ENCODE measurements around the gene HIVEP1.

DNA sequence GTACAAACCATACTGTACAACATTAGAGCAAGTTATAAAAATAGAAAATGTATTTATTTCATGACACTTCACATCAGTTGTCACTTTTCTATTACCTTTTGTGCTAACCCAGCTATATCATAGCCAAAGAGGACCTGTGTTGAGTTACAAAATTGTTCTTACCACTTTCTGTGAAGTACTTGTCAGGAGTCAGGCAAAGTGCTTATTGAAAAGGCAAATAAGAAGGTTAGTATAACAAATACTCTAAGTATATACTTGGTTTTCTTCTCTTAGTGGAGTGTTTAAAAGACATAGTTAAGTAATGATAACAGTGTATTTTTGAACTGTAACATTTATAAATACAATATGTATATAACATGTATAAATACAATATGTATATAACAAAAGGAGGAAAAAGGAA is 88.9 kb downstream of the HIVEP1 start:
- no peak for TF ChIP-seq POLR2A (IDR thresholded peaks at IDR 0.05; ENCODE audit: low read depth, low read length)
- TF ChIP-seq TAF1 (IDR thresholded peaks at IDR 0.05; ENCODE audit: low read depth, low read length), result no peak
- no peak for TF ChIP-seq POLR2AphosphoS5 (IDR thresholded peaks at IDR 0.05; ENCODE audit: low read depth, low read length)
- TF ChIP-seq SPI1 (IDR thresholded peaks at IDR 0.05; ENCODE audit: low read depth, low read length), result no peak

Measured in GM12891 (cell line).